ENCODE measurements around the gene MUSTN1.

Gene MUSTN1

GRCh38 chr3:52857864-52858263, 23.0 kb upstream of the MUSTN1 start:
- no peaks in the 10 kb centered on the region for H4K20me1 ChIP-seq (ENCODE audit: insufficient read depth, low read length)
- no peak overlapping the region for H2AFZ ChIP-seq (ENCODE audit: low read length)
- TF ChIP-seq CTCF (IDR thresholded peaks at IDR 0.05; ENCODE audit: low read length) (no peak), EZH2 (IDR thresholded peaks at IDR 0.05; ENCODE audit: borderline replicate concordance, low read length) (no peak)
- peaks cover 8% of the 10 kb centered on the region; the same call in 1 of the 2 replicates for H3K36me3 ChIP-seq (ENCODE audit: insufficient read depth, low read length)
- H3K4me1 ChIP-seq (ENCODE audit: insufficient read depth, low read length, severe bottlenecking) = no peaks in the 10 kb centered on the region
- H3K9ac ChIP-seq (ENCODE audit: low read length) = no peak overlapping the region
- H3K27me3 ChIP-seq (ENCODE audit: insufficient read depth, low read length) = no peaks in the 10 kb centered on the region
- no peak overlapping the region for H3K27ac ChIP-seq (ENCODE audit: low read depth, low read length, poor library complexity, severe bottlenecking)
- no peaks in the 10 kb centered on the region for H3K9me2 ChIP-seq (ENCODE audit: low read depth, low read length)
- no peak overlapping the region for H3K4me2 ChIP-seq (ENCODE audit: low read length)
- no peaks in the 10 kb centered on the region for H3F3A ChIP-seq (ENCODE audit: insufficient read depth, low read length)
- H3K9me3 ChIP-seq (ENCODE audit: low read length) = no peaks in the 10 kb centered on the region
- H3K4me3 ChIP-seq (ENCODE audit: low read depth, low read length, poor library complexity, severe bottlenecking) = no peak overlapping the region
- no peaks in the 10 kb centered on the region for H3K79me2 ChIP-seq (ENCODE audit: insufficient read depth, low read length)

- Histone ChIP-seq H3K27ac (ENCODE audit: low read depth, low read length, poor library complexity, severe bottlenecking) (no peak overlapping the region), H4K20me1 (ENCODE audit: insufficient read depth, low read length) (no peaks in the 10 kb centered on the region), H3K4me1 (ENCODE audit: insufficient read depth, low read length, severe bottlenecking) (no peaks in the 10 kb centered on the region), H3F3A (ENCODE audit: insufficient read depth, low read length) (no peaks in the 10 kb centered on the region), H2AFZ (ENCODE audit: low read length) (no peak overlapping the region), H3K9ac (ENCODE audit: low read length) (no peak overlapping the region), H3K4me3 (ENCODE audit: low read depth, low read length, poor library complexity, severe bottlenecking) (no peak overlapping the region), H3K9me3 (ENCODE audit: low read length) (no peaks in the 10 kb centered on the region), H3K9me2 (ENCODE audit: low read depth, low read length) (no peaks in the 10 kb centered on the region), H3K79me2 (ENCODE audit: insufficient read depth, low read length) (no peaks in the 10 kb centered on the region), H3K4me2 (ENCODE audit: low read length) (no peak overlapping the region), H3K36me3 (ENCODE audit: insufficient read depth, low read length) (peaks cover 10% of the 10 kb centered on the region; the same call in 1 of the 2 replicates), H3K27me3 (ENCODE audit: insufficient read depth, low read length) (no peaks in the 10 kb centered on the region)
- TF ChIP-seq CTCF (IDR thresholded peaks at IDR 0.05; ENCODE audit: low read length) (no peak), EZH2 (IDR thresholded peaks at IDR 0.05; ENCODE audit: borderline replicate concordance, low read length) (no peak)
Observed at GRCh38 chr3:52857133-52857532, 22.3 kb upstream of the MUSTN1 start.

GRCh38 chr3:52856666-52857065, 21.8 kb upstream of the MUSTN1 start:
- Histone ChIP-seq H3K9me2 (ENCODE audit: low read depth, low read length) (no peaks in the 10 kb centered on the region), H3K4me3 (ENCODE audit: low read depth, low read length, poor library complexity, severe bottlenecking) (no peak overlapping the region), H3K9ac (ENCODE audit: low read length) (no peak overlapping the region), H3K9me3 (ENCODE audit: low read length) (no peaks in the 10 kb centered on the region), H2AFZ (ENCODE audit: low read length) (no peak overlapping the region), H3K27me3 (ENCODE audit: insufficient read depth, low read length) (no peaks in the 10 kb centered on the region), H3F3A (ENCODE audit: insufficient read depth, low read length) (no peaks in the 10 kb centered on the region), H3K36me3 (ENCODE audit: insufficient read depth, low read length) (peaks cover 15% of the 10 kb centered on the region; the same call in 1 of the 2 replicates), H3K27ac (ENCODE audit: low read depth, low read length, poor library complexity, severe bottlenecking) (no peak overlapping the region), H3K4me2 (ENCODE audit: low read length) (no peak overlapping the region), H3K79me2 (ENCODE audit: insufficient read depth, low read length) (no peaks in the 10 kb centered on the region), H3K4me1 (ENCODE audit: insufficient read depth, low read length, severe bottlenecking) (no peaks in the 10 kb centered on the region), H4K20me1 (ENCODE audit: insufficient read depth, low read length) (no peaks in the 10 kb centered on the region)
- TF ChIP-seq CTCF (IDR thresholded peaks at IDR 0.05; ENCODE audit: low read length) (no peak), EZH2 (IDR thresholded peaks at IDR 0.05; ENCODE audit: borderline replicate concordance, low read length) (no peak)
